GM08714 (cell line): ENCODE results near the gene SLC43A2.
"Not testable (repeated sequence)": the region's sequence is repeated elsewhere in the genome, so short reads cannot be mapped to it uniquely, and the experiment has no call there.

Experiments used
- H3K4me3 ChIP-seq: fragments of 200-500 bp; sonication (Bioruptor generic); 2 replicates; pipeline ENCODE4 v1.5.1; 2014; ENCODE audit warnings: mild to moderate bottlenecking, low read length, inconsistent platforms
- ZNF274 ChIP-seq: IDR thresholded peaks from 2 replicates; pipeline ENCODE4 v1.6.1; 2012; ENCODE audit warnings: mild to moderate bottlenecking, low read depth, low read length

Gene SLC43A2

DNA sequence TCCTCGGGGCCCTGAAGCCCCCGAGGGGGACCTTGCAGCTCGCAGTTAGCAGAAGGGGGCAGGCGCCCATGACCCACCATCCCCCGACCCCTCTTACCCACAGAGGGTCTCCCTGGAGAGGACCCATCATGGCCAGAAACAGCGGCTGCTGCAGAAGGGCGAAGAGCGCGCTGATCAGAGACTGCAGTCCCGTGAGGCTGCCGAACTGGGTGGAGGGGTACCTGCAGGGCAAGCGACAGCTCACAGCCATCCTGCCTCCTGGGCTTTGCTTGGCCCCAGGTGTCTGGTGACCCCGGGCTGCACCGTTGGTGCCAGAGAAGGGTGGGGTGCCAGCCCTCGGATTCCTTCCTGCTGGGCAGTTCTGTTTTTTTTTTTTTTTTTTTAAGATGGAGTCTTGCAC is 52.1 kb downstream of the SLC43A2 start:
- no peak for TF ChIP-seq ZNF274
- H3K4me3 ChIP-seq, result no peak overlapping the region

DNA sequence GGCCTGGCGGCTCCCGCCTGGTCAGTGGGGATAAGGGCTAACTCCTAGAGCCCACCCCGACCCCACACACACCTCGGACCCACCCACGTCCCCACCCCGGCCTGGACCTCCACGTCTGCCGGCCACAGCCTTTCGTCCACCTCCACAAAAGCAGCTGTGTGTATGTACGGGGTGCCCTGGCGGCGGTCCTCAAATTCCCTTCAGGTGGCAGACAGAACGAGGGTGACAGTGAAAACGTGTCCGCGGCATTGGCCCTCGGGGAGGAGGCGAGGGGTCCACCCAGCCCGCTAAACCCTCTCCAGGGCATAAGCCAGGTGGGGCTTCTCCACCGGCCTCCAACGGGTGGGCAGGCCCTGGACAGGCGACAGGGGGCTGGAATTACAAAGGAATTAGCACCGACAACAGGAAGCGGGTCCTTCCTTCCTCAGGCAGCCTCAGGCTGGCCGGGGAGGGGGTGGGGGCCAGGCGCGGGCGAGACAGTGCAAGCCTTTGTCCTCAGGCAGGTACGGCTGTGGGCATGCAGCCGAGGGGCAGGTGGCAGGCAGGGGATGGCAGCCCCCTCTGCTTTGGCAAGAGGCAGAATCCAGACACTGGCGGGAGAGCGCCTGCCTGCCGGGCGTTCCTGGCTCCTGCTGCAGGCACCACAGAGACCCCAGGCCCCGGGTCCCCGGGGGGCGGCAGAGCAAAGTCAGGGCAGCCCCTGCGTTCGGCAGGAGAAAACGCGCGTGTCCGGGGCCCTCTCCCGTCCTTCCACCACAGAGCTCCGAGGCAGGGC is 53.8 kb downstream of the SLC43A2 start:
- H3K4me3 ChIP-seq, result no peak overlapping the region
- no peak for TF ChIP-seq ZNF274

DNA sequence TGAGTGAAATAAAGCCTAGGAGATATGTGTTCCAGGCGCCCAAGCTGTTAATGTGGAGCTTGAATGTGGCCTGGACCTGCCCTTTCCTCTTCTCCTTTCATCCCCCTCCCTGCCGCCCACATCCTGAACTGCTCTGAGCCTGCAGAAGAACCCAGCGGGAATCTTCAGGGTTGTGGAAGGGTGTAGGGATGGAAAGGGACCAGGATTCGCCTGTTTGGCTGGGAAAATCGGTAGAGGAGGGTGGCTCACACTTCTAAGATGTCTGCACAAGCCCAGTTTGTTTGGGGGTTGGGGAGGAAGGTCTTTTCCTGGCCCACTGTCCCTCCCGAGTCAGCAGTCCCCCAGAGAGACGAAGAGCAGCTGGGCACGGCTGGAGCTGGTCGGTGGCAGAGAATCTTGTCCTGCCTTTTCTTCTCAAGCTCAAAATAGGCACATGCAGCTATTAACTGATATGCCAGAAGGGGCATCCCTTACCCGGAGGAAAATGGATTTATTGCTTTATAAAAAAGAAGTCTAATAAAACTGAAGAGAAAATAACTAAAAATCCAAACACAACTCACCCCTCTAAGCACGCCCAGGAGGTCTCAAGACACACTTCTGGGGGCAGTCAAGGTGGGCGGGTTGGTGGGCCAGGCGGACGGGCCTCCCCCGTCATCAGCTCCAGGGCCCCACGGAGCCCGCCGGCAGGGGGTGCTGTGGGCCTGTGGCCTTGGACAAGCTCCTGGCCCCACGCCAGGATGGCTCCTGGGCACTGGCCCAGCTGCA is 54.5 kb downstream of the SLC43A2 start:
- TF ChIP-seq ZNF274, result no peak

DNA sequence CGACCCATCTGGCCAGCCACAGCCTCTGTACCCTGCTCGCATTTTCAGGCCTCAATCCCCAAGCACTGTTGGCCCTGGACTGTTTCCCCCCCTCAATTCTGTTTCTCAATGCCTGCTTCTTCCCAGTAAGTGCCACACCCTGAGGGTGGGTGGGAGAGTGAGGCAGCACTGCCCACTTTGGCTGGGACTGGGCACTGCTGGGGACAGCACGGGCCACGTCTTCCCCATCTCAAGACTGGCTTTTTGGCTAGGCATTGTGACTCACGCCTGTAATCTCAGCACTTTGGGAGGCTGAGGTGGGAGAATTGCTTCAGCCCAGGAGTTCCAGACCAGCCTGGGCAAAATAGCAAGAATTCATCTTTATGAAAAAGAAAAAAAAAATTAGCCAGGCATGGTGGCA is 56.0 kb downstream of the SLC43A2 start:
- H3K4me3 ChIP-seq, result not testable (repeated sequence)

More for the DNA sequence above, 54.5 kb downstream of the SLC43A2 start:
- no peak overlapping the region for H3K4me3 ChIP-seq

DNA sequence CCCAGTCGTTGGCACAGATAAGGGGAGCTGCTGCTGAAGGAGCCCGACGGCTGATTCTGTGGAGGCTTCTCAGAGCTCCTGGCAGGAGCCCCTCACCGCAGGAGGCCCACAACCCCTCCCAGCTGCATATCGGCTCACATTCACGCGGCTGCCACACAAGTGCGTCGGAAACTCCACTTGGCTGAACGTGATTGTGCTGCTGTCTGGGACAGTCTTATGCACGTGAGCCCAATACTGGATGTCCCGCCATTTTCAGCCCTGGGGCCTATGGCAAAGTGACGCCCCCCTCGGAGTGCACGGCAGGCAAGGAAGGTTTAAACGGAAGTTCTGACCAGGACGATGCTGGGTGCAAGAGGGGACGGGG is 57.3 kb downstream of the SLC43A2 start:
- no peak overlapping the region for H3K4me3 ChIP-seq
- TF ChIP-seq ZNF274, result no peak

DNA sequence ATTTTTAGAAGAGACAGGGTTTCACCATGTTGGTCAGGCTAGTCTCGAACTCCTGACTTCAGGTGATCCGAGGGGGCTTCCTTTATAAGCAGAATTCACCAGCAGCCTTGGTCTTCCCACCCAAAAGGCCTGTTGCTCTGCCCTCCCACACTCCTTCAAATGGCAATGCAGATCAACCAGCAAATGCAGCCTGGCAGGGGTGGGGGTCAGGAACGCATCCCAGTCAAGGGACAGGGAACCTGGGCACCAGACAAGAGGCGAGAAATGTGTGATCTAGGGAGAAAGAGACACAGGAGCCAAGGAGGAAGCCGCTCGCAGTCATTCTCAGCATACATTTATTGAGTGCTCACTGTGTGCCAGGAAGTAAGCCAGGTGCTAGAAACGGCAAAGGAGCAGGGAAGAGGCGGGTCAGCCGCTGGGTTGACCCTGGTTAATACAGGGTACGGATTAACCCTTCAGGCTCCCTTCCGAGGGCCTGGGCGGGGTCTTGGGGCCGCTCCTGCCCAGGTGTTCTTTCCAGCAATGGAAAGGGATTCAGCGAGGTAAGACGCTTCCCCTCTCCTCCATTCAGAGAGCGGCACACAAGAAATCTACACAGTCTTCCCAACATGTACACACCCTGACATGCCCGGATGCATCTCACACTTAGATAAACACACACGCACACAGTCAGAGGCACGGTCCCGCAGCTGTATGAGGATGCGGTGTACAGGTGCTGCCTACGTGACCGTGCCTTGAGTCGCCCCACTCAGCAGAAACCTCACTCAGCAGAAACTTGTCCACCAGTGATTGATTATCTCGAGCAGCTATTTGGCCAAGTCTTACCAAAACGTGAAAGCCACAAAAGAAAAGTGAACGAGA is 59.5 kb downstream of the SLC43A2 start:
- no peak for TF ChIP-seq ZNF274
- no peak overlapping the region for H3K4me3 ChIP-seq

DNA sequence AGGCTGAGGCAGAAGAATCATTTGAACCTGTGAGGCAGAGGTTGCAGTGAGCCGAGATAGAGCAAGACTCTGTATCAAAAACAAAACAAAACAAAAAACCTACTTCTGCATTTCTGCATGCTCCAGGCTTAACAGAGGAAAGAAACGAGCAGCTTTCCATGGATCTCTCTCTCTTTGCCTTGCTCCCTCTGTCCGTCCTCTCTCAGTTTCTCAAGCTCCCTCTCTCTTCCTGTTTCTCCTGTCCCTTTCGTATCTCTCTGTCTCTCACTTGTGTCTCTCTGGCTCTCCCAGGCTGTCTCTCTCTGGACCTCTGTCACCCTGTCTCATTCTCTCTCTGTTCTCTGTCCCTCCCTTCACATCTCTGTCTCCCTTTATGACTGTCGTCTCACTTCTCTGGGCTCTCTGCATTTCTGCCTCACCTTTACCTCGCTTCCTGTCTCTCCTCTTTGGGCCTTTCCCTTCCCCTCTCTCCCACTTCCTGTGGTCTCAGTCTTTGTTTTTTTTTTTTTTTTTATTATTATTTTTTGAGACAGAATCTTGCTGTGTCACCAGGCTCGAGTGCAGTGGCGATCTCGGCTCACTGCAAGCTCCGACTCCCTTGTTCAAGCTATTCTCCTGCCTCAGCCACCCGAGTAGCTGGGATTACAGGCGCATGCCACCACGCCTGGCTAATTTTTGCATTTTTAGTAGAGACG is 62.0 kb downstream of the SLC43A2 start:
- H3K4me3 ChIP-seq, result peak overlapping the region; percentile 31; the same call in 1 of the 2 replicates
- TF ChIP-seq ZNF274, result no peak

DNA sequence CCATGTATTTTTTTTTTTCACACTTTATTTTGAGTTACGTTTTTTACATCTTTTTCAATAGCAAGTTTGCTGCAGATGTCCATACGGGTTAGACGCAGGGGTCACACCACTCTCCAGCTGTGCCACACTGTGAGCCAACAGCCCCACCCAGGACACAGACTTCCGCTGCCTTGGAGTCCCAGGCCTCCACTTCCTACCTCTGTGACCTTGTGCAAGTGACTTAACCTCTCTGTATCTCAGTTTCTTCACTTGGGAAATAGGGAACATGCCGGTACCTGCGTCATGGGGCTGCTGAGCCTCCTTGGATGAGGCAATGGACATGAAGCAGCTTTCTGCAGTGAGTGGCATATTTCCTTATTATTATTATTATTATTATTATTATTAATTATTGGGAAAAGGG is 62.8 kb downstream of the SLC43A2 start:
- no peak for TF ChIP-seq ZNF274
- H3K4me3 ChIP-seq, result no peak overlapping the region

DNA sequence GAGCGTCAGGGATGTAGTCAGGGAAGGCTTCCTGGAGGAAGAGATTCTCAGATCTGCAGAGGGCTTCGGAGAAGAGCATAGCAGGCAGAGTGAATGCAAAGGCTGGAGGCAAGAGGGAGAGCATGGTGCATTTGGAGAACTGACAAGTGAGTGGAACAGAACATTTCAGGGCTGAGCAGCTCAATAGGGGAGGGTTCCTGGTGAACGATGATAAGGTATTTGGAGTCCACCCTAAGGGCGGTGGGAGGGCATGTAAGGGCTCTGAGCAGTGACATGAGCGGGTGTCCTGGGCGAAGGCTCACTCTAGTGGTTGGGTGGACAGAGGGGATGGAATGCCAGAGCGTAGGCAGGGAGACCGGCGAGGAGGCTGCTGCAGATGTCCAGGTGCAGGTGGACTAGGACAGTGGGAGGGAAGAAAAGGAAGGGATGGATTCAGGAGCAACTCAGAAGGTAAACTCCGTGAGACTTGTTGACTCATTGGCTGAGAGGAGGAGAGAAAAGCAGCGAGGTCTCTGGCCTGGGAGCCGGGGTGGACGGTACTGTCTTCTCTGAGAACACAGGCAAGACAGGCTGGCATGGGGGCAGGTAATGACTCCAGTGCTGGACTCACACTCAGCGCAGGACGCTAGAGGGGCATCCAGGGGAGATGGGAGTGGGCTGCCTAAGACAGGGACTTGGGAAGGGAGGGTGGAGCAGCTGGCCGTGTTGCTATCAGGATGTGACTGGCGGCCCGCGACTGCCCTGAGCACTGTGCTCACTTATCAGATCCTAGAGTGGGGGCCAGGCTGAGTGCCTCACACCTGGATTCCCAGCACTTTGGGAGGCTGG is 64.6 kb downstream of the SLC43A2 start:
- no peak for TF ChIP-seq ZNF274
- no peak overlapping the region for H3K4me3 ChIP-seq

DNA sequence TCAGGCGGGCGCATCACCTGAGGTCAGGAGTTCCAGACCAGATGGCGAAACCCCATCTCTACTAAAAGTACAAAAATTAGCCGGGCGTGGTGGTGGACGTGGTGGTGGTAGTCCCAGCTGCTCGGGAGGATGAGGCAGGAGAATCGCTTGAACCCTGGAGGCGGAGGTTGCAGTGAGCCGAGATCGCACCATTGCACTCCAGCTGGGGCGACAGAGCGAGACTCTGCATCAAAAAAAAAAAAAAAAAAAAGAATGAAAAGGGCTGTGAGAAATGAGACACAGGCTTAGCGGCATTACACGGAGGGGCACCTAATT is 65.2 kb downstream of the SLC43A2 start:
- H3K4me3 ChIP-seq, result not testable (repeated sequence)

DNA sequence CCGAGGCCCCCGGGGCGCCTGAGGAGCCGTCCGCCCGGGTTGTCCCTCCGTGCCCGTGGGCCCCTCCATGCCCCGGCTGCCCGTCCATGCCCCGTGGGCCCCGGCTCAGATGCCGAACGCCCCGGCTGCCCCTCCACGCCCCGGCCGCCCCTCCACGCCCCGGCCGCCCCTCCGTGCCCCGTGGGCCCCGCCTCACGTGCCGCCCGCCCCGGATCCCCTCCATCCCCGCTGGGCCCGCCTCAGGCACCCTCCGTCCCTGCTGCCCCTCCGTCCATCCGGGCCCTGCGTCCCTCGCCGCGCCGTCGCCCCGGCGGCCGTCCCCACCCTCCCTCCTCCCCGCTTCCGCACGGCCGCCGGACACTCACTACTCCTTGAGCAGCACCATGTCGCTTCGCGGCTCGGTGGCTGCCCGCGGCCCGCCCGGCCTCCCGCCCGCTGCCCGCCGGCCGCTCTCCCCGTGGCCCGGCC is 66.4 kb downstream of the SLC43A2 start:
- H3K4me3 ChIP-seq, result peak overlapping the region; percentile 84
- TF ChIP-seq ZNF274, result no peak

DNA sequence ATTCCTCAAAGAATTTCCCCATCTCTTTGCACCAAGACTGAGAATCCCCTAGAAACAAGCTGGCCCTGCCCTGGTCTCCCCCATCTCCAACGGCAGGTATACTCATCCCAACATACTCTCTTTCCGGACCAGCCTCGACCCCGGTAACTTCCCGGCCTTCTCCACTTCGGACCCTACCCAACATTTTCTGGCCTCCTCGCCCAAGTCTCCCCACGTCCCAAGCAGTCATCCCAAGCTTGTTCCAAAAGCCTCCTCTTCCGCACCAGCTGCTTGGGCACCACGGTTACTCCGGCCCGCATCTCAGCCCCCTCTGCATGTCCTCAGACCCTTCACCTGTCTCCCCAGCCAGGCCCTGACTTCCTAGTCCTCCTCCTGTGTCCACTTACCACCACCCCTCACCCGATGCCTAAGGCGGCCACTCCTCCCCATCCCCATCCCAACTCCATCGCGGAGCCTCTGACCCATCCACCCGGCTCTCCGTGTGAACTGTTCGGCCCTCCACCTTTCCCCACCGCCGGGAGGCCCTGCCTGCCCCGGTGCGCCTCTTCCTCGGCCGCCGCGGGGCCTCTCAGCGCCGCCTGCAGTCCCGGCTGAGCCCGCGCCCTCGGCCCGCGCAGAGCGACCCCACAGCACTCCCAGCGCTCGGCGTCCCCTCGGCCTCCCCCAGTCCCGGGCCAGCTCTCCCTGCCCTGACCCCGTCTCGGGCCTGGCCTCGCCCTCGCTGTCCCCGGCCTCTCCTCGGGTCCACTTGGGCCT is 67.0 kb downstream of the SLC43A2 start:
- no peak for TF ChIP-seq ZNF274
- H3K4me3 ChIP-seq, result peak overlapping the region; percentile 84
